ENCODE results near the gene TREML2. TPM values are rescaled to one million over a fixed set of nuclear protein-coding genes. Genes with fewer than 3 reads are reported as not detected.

TREML2 gene
- under 0.01 TPM in 1 of 2 replicates, not detected in the other for total RNA-seq

GRCh38 chr6:41200901-41201763 lies at the start of gene TREML2:
Gene TREML2 (minus strand): TSS chr6:41201149. CDS start chr6:41201008, 141 bp downstream.

DNA sequence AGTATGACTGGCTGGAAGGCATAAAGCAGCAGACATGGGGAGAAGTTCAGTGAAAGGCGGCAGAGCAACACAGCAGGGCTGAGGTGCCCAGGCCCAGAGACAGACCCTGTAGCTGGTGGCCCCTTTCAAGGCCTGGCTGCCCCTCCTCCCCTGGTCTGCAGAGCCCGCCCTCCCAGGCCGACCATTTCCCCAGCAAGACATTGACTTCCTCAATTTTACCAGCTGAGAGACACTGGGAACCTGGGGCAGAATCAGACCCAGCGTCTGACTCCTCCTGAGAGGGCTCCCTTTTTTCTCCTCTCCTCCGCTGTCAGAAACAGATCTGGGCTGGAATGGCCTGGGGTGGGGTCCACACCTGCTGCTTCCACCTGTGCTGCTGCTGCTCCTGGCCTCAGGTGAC lies 27.1 kb upstream of the TREML2 start, which contains the start of gene TREML4:
TREML4 (plus strand) TSS at position 254 of the 400 bp plus-strand sequence; CDS start at position 333, 79 bp downstream.

GRCh38 chr6:41162687-41163418 lies 38.1 kb downstream of the TREML2 start, which contains the start of gene TREM2:
Gene TREM2 (minus strand): TSS chr6:41163116. CDS start chr6:41163082, 34 bp downstream.

GRCh38 chr6:41153992-41154625 lies 46.8 kb downstream of the TREML2 start, which contains the start of gene TREML1:
Gene TREML1 (minus strand): TSS chr6:41154347. CDS start chr6:41154288, 59 bp downstream.

Small RNAs within 50 kb of the gene (small RNA-seq; reads per million reads assigned to genes)
- gene AL391903.2 (not detected), gene RNA5SP207 (not detected)

Other genes starting within 250 kb of the TREML2 start
- 0.11 and 0.26 TPM in 2 replicates for gene UNC5CL, start 161.9 kb downstream of the TREML2 start, total RNA-seq
- not detected in 2 replicates for gene TSPO2, start 158.7 kb downstream of the TREML2 start, total RNA-seq
- not detected in 2 replicates for gene APOBEC2, start 147.9 kb downstream of the TREML2 start, total RNA-seq
- gene OARD1, start 128.8 kb downstream of the TREML2 start, total RNA-seq = 11.4 and 11.9 TPM in 2 replicates
- gene NFYA, start 128.2 kb downstream of the TREML2 start, total RNA-seq = 12.3 and 14.5 TPM in 2 replicates
- gene TREML1, start 46.8 kb downstream of the TREML2 start, total RNA-seq = not detected in 2 replicates
- gene TREM2, start 38.0 kb downstream of the TREML2 start, total RNA-seq = not detected in 2 replicates
- gene TREML4, start 27.2 kb upstream of the TREML2 start, total RNA-seq = under 0.01 TPM in 1 of 2 replicates, not detected in the other
- gene TREM1, start 85.5 kb upstream of the TREML2 start, total RNA-seq = 0.13 and 0.65 TPM in 2 replicates
- gene NCR2, start 134.5 kb upstream of the TREML2 start, total RNA-seq = not detected in 2 replicates